ENCODE results near the gene UBE3D. TPM values are rescaled to one million over a fixed set of nuclear protein-coding genes. Genes with fewer than 3 reads are reported as not detected.

The UBE3D gene
- total RNA-seq, 1 donor from 2014 or later = 5.3 TPM

- TF ChIP-seq, protein P1, sequence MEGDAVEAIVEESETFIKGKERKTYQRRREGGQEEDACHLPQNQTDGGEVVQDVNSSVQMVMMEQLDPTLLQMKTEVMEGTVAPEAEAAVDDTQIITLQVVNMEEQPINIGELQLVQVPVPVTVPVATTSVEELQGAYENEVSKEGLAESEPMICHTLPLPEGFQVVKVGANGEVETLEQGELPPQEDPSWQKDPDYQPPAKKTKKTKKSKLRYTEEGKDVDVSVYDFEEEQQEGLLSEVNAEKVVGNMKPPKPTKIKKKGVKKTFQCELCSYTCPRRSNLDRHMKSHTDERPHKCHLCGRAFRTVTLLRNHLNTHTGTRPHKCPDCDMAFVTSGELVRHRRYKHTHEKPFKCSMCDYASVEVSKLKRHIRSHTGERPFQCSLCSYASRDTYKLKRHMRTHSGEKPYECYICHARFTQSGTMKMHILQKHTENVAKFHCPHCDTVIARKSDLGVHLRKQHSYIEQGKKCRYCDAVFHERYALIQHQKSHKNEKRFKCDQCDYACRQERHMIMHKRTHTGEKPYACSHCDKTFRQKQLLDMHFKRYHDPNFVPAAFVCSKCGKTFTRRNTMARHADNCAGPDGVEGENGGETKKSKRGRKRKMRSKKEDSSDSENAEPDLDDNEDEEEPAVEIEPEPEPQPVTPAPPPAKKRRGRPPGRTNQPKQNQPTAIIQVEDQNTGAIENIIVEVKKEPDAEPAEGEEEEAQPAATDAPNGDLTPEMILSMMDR (IDR thresholded peaks at IDR 0.05) = no peak
- Histone ChIP-seq H3K27ac (peak overlapping the region; percentile 1), H3K9me3 (no peaks in the 10 kb centered on the region), H3K4me3 (no peak overlapping the region), H3K27me3 (ENCODE audit: low read depth) (no peaks in the 10 kb centered on the region), H3K36me3 (no peaks in the 10 kb centered on the region), H3K4me1 (no peaks in the 10 kb centered on the region)
- no peak for DNase-seq
- intact Hi-C loops (cut with DNase I) = no loop called here
- ATAC-seq = peak; percentile 57 to 73
Observed at GRCh38 chr6:82959385-82959941, 106.2 kb downstream of the UBE3D start.

DNA sequence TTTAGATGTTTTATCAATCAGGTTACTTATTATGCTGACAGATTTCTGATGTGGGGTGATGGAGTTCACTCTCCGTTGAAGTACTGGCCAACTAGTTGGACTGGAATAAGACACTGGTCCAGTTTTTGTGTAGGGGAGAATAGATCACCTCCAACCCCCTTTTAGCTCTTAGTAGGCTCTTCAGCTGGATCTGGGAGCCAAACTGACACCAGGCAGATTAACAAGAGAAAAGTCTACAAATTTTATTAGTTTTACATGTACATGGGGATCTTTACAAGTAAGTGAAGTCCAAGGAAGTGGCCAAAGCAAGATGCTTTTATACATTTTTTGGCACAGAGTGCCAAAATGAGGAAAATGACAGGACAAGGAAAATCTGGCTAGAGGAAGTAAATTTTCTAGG is 107.1 kb downstream of the UBE3D start:
- TF ChIP-seq, protein P1 (IDR thresholded peaks at IDR 0.05) = no peak
- no peaks in the 10 kb centered on the region for H3K9me3 ChIP-seq
- no peak for ATAC-seq
- DNase-seq = no peak
- no peaks in the 10 kb centered on the region for H3K4me1 ChIP-seq
- intact Hi-C loops (cut with DNase I) = no loop called here
- no peak overlapping the region for H3K27ac ChIP-seq
- H3K27me3 ChIP-seq (ENCODE audit: low read depth) = no peaks in the 10 kb centered on the region
- no peaks in the 10 kb centered on the region for H3K36me3 ChIP-seq
- no peak overlapping the region for H3K4me3 ChIP-seq

DNA sequence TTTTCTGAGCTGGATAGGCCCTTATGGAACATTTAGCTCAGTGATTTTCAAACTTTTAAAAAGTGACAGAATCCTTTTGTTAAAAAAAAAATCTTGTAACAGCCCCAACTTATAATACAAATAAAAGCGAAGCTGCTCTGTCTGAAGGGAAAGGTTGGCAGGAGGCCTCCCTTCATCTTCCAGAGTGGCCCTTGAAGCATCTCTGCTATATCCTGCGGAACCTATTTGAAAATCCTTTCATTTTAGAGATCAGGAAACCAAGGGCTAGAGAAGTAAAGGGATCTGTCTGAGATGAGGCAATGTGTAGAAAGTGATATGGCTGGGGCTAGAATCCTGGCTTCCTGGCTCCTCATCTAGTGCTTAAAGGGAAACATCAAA is 107.8 kb downstream of the UBE3D start:
- Histone ChIP-seq H3K27ac (no peak overlapping the region), H3K9me3 (no peaks in the 10 kb centered on the region), H3K4me3 (no peak overlapping the region), H3K27me3 (ENCODE audit: low read depth) (no peaks in the 10 kb centered on the region), H3K36me3 (no peaks in the 10 kb centered on the region), H3K4me1 (no peaks in the 10 kb centered on the region)
- intact Hi-C loops (cut with DNase I) = no loop called here
- ATAC-seq = no peak
- no peak for DNase-seq
- TF ChIP-seq, protein P1 (IDR thresholded peaks at IDR 0.05) = no peak

DNA sequence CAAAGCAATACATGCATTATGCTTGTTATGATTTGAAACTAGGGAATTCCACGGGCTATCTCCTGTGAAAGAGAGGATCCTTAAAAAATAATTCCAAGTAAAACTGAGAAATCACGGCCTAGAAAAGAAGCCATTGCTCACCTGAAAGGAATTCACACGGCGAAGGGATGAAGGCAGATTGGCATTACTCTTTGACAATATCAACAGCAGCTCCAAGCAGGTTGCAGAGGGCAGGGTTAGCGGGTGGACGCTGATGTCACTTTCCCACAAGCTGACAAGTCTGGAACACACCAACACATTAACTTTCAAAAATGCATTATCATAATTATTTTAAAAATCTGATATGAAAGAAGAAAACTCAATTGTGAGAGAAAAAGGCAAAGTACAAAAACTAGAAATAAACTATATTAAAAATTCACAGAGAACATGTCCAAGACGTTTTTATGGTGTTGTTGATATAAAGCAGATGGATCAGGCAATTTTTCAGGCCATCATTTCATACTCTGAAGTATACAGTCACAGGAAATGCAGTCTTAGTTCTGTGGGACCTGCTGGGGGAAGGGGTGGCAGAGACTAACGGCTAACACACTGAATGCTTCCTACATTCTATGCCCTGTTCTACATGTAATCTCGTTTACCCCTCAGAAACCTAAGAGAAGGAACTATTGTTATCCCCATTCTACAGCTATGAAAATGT is 108.3 kb downstream of the UBE3D start:
- TF ChIP-seq, protein P1 (IDR thresholded peaks at IDR 0.05) = no peak
- no peaks in the 10 kb centered on the region for H3K4me1 ChIP-seq
- no peak overlapping the region for H3K4me3 ChIP-seq
- H3K36me3 ChIP-seq = no peaks in the 10 kb centered on the region
- H3K27me3 ChIP-seq (ENCODE audit: low read depth) = no peaks in the 10 kb centered on the region
- no peaks in the 10 kb centered on the region for H3K9me3 ChIP-seq
- no peak for DNase-seq
- intact Hi-C loops (cut with DNase I) = no loop called here
- H3K27ac ChIP-seq = no peak overlapping the region
- no peak for ATAC-seq

GRCh38 chr6:82955841-82956240 is 109.8 kb downstream of the UBE3D start:
- Histone ChIP-seq H3K9me3 (no peaks in the 10 kb centered on the region), H3K4me3 (no peak overlapping the region), H3K36me3 (no peaks in the 10 kb centered on the region), H3K4me1 (no peaks in the 10 kb centered on the region), H3K27ac (no peak overlapping the region), H3K27me3 (ENCODE audit: low read depth) (no peaks in the 10 kb centered on the region)
- DNase-seq (no peak), ATAC-seq (no peak)
- TF ChIP-seq, protein P1 (IDR thresholded peaks at IDR 0.05) = no peak
- intact Hi-C loops (cut with DNase I) = no loop called here
